OCI-LY7 (cell line): ENCODE results near the gene FLNA. TPM values are rescaled to one million over a fixed set of nuclear protein-coding genes. Genes with fewer than 3 reads are reported as not detected.

Experiments
- BruUV-seq: library from RNA; stranded (reverse); fragments of 400-500 nt; replicated peaks from 2 replicates; lab custom pipeline; 2021; lab: Mats Ljungman, UMichigan
- CTCF ChIA-PET: fragments of 300-600 bp; sonication (Branson Sonifier 250); formaldehyde crosslinking; loops from one replicate; lab custom pipeline; 2022; ENCODE audit warnings: antibody characterized with exemption; ENCODE audit not compliant: unreplicated experiment; lab: Charles Lee
- POLR2A ChIA-PET: fragments of 300-600 bp; sonication (Branson Sonifier 250); formaldehyde crosslinking; loops from one replicate; lab custom pipeline; 2022; ENCODE audit warnings: antibody characterized with exemption; lab: Charles Lee
- DNase-seq: peaks from one replicate; pipeline ENCODE4 v3.0.0-alpha.2; 2015; ENCODE audit warnings: low spot score
- H2AFZ ChIP-seq: fragments of 200-600 bp; sonication (generic), shearing (Covaris generic); 2 replicates; pipeline ENCODE4 v1.6.1; 2014; ENCODE audit warnings: mild to moderate bottlenecking, antibody characterized with exemption, low read length, moderate library complexity
- H3K27ac ChIP-seq: fragments of 200-600 bp; sonication (generic); 2 replicates; pipeline ENCODE4 v1.5.1; 2014; ENCODE audit warnings: mixed run types, low read depth, mild to moderate bottlenecking, moderate library complexity, low read length, inconsistent platforms; ENCODE audit not compliant: poor library complexity, severe bottlenecking
- H3K36me3 ChIP-seq: fragments of 200-600 bp; sonication (generic); 2 replicates; pipeline ENCODE4 v1.6.1; 2014; ENCODE audit warnings: mild to moderate bottlenecking, antibody characterized with exemption, low read length, moderate library complexity, mixed read lengths; ENCODE audit not compliant: insufficient read depth
- H3K4me1 ChIP-seq: fragments of 200-600 bp; sonication (generic); 2 replicates; pipeline ENCODE4 v1.5.1; 2014; ENCODE audit warnings: mild to moderate bottlenecking, low read length; ENCODE audit not compliant: insufficient read depth, poor library complexity, severe bottlenecking
- H3K4me2 ChIP-seq: fragments of 200-600 bp; sonication (generic); 2 replicates; pipeline ENCODE4 v1.6.1; 2014; ENCODE audit warnings: mild to moderate bottlenecking, low read length
- H3K4me3 ChIP-seq: fragments of 200-600 bp; sonication (generic); 2 replicates; pipeline ENCODE4 v1.5.1; 2014; ENCODE audit warnings: mild to moderate bottlenecking, low read depth, low read length; ENCODE audit not compliant: poor library complexity, severe bottlenecking
- H3K79me2 ChIP-seq: fragments of 200-600 bp; sonication (generic); 2 replicates; pipeline ENCODE4 v1.6.1; 2016; ENCODE audit warnings: low read depth, mild to moderate bottlenecking, low read length, moderate library complexity, mixed read lengths; ENCODE audit not compliant: insufficient read depth
- H3K9me2 ChIP-seq: fragments of 200-600 bp; sonication (generic); 2 replicates; pipeline ENCODE4 v1.6.1; 2016; ENCODE audit warnings: mild to moderate bottlenecking, low read length, mixed read lengths; ENCODE audit not compliant: insufficient read depth
- H3K9me3 ChIP-seq: fragments of 200-600 bp; sonication (generic); 2 replicates; pipeline ENCODE4 v1.6.1; 2014; ENCODE audit warnings: mild to moderate bottlenecking, mixed run types, low read length, mixed read lengths
- H4K20me1 ChIP-seq: fragments of 200-600 bp; sonication (generic); 2 replicates; pipeline ENCODE4 v1.6.1; 2014; ENCODE audit warnings: mild to moderate bottlenecking, antibody characterized with exemption, low read length, moderate library complexity, mixed read lengths; ENCODE audit not compliant: insufficient read depth
- CTCF ChIP-seq: fragments of 200-600 bp; sonication (generic); conservative IDR thresholded peaks from 2 replicates; pipeline ENCODE4 v1.5.1; 2014; ENCODE audit warnings: mild to moderate bottlenecking, antibody characterized with exemption, low read length, moderate library complexity, mixed read lengths
- EZH2phosphoT487 ChIP-seq: fragments of 200-600 bp; sonication (generic); IDR thresholded peaks from 2 replicates; pipeline ENCODE4 v1.6.1; 2018; ENCODE audit warnings: low read depth, borderline replicate concordance, mild to moderate bottlenecking, mixed run types, antibody characterized with exemption, low read length, moderate library complexity, mixed read lengths
- intact Hi-C: fragments of 100-400 bp; cut with micrococcal nuclease; formaldehyde crosslinking; loops from one replicate; pipeline ENCODE4 v1.10.0; 2022; ENCODE audit not compliant: unreplicated experiment
- total RNA-seq, 2 experiments: library from RNA; depleted of rRNA in 1 of 2; stranded (reverse); fragments of >200 nt in 1 of 2; shearing (Covaris generic) in 1 of 2; gene quantifications; 2 replicates each; pipeline ENCODE4 v1.2.3, GENCODE V29; 2014 to 2022

The FLNA gene
- total RNA-seq, 2 experiments from 2014 or later: 78.8 to 97.7 TPM

- no TSS peak for BruUV-seq
- Histone ChIP-seq H3K4me3 (no peak overlapping the region), H3K9me3 (no peaks in the 10 kb centered on the region), H2AFZ (no peak overlapping the region), H3K4me1 (no peaks in the 10 kb centered on the region), H3K79me2 (no peaks in the 10 kb centered on the region), H3K9me2 (no peaks in the 10 kb centered on the region), H3K27ac (no peak overlapping the region), H4K20me1 (no peaks in the 10 kb centered on the region), H3K4me2 (no peak overlapping the region), H3K36me3 (peaks cover 42% of the 10 kb centered on the region)
- TF ChIP-seq EZH2phosphoT487: no peak
- TF ChIP-seq CTCF: no peak
- no peak for DNase-seq
- ChIA-PET CTCF (no interaction called here), POLR2A (no interaction called here)
- intact Hi-C loops: no loop called here
These were observed 23.0 kb downstream of the FLNA start for GRCh38 chrX:154351183-154352011.

- BruUV-seq: no TSS peak
- Histone ChIP-seq H3K9me3 (no peaks in the 10 kb centered on the region), H3K9me2 (no peaks in the 10 kb centered on the region), H3K27ac (no peak overlapping the region), H3K4me1 (no peaks in the 10 kb centered on the region), H3K36me3 (peaks cover 42% of the 10 kb centered on the region), H4K20me1 (no peaks in the 10 kb centered on the region), H3K4me3 (no peak overlapping the region), H2AFZ (no peak overlapping the region), H3K79me2 (no peaks in the 10 kb centered on the region), H3K4me2 (no peak overlapping the region)
- POLR2A ChIA-PET: no interaction called here
- CTCF ChIA-PET: no interaction called here
- DNase-seq: no peak
- TF ChIP-seq EZH2phosphoT487 (no peak), CTCF (no peak)
- intact Hi-C loops: no loop called here
These were observed 23.8 kb downstream of the FLNA start for GRCh38 chrX:154350429-154351182.
